ENCODE results near the gene PARD3B.

GRCh38 chr2:205461169-205461568 lies 915.9 kb downstream of the PARD3B start:
- TF ChIP-seq, protein P1, sequence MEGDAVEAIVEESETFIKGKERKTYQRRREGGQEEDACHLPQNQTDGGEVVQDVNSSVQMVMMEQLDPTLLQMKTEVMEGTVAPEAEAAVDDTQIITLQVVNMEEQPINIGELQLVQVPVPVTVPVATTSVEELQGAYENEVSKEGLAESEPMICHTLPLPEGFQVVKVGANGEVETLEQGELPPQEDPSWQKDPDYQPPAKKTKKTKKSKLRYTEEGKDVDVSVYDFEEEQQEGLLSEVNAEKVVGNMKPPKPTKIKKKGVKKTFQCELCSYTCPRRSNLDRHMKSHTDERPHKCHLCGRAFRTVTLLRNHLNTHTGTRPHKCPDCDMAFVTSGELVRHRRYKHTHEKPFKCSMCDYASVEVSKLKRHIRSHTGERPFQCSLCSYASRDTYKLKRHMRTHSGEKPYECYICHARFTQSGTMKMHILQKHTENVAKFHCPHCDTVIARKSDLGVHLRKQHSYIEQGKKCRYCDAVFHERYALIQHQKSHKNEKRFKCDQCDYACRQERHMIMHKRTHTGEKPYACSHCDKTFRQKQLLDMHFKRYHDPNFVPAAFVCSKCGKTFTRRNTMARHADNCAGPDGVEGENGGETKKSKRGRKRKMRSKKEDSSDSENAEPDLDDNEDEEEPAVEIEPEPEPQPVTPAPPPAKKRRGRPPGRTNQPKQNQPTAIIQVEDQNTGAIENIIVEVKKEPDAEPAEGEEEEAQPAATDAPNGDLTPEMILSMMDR (IDR thresholded peaks at IDR 0.05) = no peak
- TF ChIP-seq POLR2A (IDR thresholded peaks at IDR 0.05) = no peak
